WI38 (cell line): ENCODE data around the gene PBXIP1.
A peak's percentile ranks its signal among the peaks of the same experiment; 100 is the strongest.

Source experiments
- H3K4me3 ChIP-seq: 2 replicates; pipeline ENCODE4 v1.5.1; 2011; ENCODE audit warnings: low read depth, mild to moderate bottlenecking, control low read depth, low read length
- TF ChIP-seq, protein P1 (sequence below): IDR thresholded peaks from 2 replicates; pipeline ENCODE4 v1.5.1; 2012; ENCODE audit warnings: low read depth, mild to moderate bottlenecking, control low read depth, low read length

Gene PBXIP1

GRCh38 chr1:154955718-154956543, at the start of gene PBXIP1:
Gene PBXIP1 (minus strand): TSS chr1:154956099. CDS start chr1:154953721, 2,378 bp downstream.
- peak within 1 kb of the TSS; percentile 67 for H3K4me3 ChIP-seq
- TF ChIP-seq, protein P1, sequence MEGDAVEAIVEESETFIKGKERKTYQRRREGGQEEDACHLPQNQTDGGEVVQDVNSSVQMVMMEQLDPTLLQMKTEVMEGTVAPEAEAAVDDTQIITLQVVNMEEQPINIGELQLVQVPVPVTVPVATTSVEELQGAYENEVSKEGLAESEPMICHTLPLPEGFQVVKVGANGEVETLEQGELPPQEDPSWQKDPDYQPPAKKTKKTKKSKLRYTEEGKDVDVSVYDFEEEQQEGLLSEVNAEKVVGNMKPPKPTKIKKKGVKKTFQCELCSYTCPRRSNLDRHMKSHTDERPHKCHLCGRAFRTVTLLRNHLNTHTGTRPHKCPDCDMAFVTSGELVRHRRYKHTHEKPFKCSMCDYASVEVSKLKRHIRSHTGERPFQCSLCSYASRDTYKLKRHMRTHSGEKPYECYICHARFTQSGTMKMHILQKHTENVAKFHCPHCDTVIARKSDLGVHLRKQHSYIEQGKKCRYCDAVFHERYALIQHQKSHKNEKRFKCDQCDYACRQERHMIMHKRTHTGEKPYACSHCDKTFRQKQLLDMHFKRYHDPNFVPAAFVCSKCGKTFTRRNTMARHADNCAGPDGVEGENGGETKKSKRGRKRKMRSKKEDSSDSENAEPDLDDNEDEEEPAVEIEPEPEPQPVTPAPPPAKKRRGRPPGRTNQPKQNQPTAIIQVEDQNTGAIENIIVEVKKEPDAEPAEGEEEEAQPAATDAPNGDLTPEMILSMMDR, result no peak

DNA sequence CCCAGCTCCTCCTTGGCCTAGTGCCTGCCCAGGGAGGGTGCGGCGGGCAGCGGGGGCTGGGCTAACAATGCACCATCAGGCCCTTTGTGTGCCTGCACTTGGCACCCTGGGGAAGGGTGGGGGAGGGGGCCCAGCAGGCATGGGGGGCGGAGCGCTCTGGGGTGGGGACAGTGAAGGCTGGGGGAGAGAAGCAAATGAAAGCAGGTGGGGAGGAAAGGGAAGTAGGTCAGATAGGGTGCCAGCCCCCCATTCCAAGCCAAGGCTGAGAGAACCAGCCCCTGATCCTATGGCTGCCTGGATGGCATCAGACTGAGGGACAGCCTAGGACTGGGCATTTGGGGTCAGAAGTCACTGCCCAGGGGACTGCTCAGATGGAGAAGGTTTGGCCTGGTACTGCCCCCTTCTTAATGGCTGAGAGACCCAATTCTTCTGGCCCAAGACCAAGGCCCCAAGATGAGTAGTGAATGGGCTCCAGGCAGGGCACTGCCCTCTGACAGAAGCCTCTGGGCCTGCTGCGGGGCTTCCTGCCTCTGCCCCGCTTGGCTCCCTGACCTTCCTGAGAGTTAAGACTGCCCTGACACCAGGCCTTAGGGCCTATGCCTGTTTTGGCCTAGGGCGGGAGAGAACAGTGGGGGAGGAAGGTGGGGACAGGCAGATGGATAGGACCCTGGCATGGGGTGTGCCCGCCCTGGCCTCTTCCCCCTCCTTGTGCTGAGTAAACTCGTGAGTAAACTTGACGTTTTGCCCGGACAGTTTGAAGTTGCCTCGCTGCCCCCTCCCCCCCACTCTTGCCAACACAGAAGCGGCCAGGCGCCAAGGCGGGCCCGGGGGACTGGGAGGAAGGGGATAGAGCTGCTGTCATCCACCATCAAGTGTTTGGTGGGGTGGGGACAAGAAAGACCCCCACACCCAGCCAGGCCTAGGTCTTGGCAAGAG, 49.4 kb upstream of the PBXIP1 start:
- no peak overlapping the region for H3K4me3 ChIP-seq

GRCh38 chr1:155004352-155005075, 48.6 kb upstream of the PBXIP1 start:
- peak overlapping the region; percentile 87 for H3K4me3 ChIP-seq

More for the DNA sequence above, 49.4 kb upstream of the PBXIP1 start:
- TF ChIP-seq, protein P1, result no peak

DNA sequence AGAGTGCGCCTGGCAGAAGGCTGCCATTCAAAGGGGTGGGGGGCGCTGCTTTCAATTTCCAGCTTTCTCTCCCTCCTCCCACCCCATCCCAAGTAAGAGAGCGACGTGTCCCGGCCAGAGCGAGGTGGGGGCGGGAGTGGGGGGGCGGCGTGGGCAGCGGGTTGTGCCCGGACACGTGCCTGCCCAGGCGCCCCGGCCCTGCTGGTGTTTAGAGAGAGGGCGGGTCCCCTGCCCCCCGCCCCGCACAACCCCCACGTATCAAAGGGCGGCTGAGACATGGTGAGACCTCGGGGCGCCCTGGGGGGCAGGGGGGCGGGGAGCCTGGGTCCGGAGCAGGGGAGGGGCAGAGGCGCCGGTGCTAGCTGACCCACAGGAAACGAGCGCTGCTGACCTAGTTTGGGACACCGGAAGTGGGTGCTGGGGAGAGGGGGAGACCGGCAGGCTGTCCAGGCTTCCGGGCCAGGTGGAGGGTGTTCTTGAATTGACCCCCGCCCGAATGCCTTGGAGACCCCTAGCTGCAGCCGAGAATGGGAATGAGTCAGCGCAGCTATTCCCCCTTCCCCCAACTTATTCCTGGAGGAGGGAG, 48.0 kb upstream of the PBXIP1 start:
- peak overlapping the region; percentile 87 for H3K4me3 ChIP-seq
- TF ChIP-seq, protein P1, result no peak

More at GRCh38 chr1:155004352-155005075, 48.6 kb upstream of the PBXIP1 start:
- TF ChIP-seq, protein P1, result no peak

DNA sequence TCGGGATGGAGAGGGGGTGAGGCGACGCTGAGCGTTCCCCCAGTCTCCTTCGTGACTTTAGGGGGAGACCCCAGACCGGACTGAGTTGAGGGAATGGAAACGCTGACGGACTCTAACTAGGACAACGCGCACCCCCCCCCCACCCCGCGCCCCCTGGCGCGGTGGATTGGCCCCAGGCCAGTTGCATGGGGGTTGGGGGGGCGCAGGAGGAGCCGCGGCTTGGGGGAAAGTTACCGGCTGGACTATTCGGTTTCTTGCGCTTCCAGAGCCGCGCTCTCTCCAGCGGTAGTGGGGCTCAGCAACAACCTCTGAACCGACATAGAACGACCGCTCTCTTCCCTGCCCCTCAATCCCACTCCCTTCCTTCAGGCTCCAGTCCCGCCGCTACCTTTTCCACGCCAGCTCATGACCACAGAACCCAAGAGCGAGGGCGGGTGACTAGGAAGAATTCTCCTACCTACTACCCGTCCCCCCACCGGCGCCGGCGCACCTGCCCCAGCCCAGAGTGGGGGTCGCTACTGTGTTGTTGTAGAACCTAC, 47.4 kb upstream of the PBXIP1 start:
- TF ChIP-seq, protein P1, result no peak
- peak overlapping the region; percentile 87 for H3K4me3 ChIP-seq

DNA sequence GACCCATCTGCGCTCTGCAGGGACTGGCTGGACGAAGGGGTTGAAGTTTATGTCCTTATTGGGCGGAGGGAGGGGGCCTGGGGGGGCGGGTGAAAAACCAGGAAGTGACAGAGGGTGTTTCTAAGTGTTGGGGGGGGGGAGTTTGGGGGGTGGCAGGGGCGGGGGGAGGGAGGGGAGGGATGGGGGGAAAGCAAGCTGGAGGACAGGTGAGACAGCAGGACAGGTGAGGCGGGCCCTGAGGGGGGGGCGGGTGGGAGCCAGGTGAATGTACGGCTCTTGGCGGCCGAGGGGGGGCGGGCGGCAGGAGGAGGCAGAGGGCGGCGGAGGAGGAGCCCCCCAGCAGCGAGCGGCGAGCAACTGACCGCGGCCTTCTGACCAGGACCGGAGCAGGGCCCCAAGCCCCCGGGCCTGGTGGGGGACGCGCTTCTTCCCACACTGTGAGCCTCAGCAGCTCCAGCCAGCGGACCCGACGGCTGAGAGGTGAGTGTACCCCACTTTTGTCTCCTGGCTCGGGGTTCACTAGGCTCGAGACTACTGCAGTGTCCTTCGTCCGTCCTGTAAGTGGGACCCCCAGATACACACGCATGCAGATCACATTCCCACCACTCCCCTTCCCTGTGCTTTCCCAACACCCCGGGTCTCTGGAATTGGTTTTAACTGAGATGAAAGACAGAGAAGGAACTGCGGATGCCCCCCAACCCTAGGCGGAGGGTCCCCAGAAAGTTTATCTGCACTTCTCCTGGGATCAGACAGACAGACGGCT, 46.7 kb upstream of the PBXIP1 start, which contains the start of gene ZBTB7B:
TSS of gene ZBTB7B (plus strand) at position 339 of the 763 bp plus-strand sequence. CDS start 11,859 bp downstream, outside the sequence.
- H3K4me3 ChIP-seq, result peak within 1 kb of the TSS; percentile 87
- TF ChIP-seq, protein P1, result no peak
